Left ventricle myocardium inferior (tissue), 1 donor: ENCODE data around the gene PRRG3. TPM values are rescaled to one million over a fixed set of nuclear protein-coding genes. Genes with fewer than 3 reads are reported as not detected.
"Not testable (repeated sequence)": the region's sequence is repeated elsewhere in the genome, so short reads cannot be mapped to it uniquely, and the experiment has no call there.

Source experiments
- DNase-seq: peaks from one replicate; pipeline ENCODE4 v3.0.0-alpha.2; 2020
- H3K27ac ChIP-seq: fragments of 200-600 bp; replicated peaks from 2 replicates; pipeline ENCODE4 v1.8.0; 2021
- H3K27me3 ChIP-seq: fragments of 200-600 bp; 2 replicates; pipeline ENCODE4 v1.8.0; 2021; ENCODE audit warnings: low read depth
- H3K36me3 ChIP-seq: fragments of 200-600 bp; 2 replicates; pipeline ENCODE4 v1.8.0; 2021
- H3K4me1 ChIP-seq: fragments of 200-600 bp; 2 replicates; pipeline ENCODE4 v1.8.0; 2021
- H3K4me3 ChIP-seq: fragments of 200-600 bp; 2 replicates; pipeline ENCODE4 v1.8.0; 2021; ENCODE audit warnings: mild to moderate bottlenecking, moderate library complexity
- H3K9me3 ChIP-seq: fragments of 200-600 bp; replicated peaks from 2 replicates; pipeline ENCODE4 v1.8.0; 2021
- intact Hi-C: fragments of 100-400 bp; cut with micrococcal nuclease; formaldehyde crosslinking; loops from one replicate; pipeline ENCODE4 v1.11.0; 2022
- total RNA-seq: library from RNA; stranded (reverse); fragmentation: NEBNext Ultra II Directional; extraction: Animal tissue kit (Norgen Biotek cat#: 25700); gene quantifications from one replicate; pipeline ENCODE4 v1.2.1, GENCODE V29; 2021
- TF ChIP-seq, protein P1 (sequence below): fragments of 200-600 bp; IDR thresholded peaks from 2 replicates; pipeline ENCODE4 v1.8.0; 2021; ENCODE audit warnings: antibody characterized with exemption, mild to moderate bottlenecking, borderline replicate concordance
- donor health status: DM: no; HTN: yes; CAD: no; lungs with severe emphysema.

Gene PRRG3
- total RNA-seq, 1 donor from 2014 or later = 2.7 TPM

DNA sequence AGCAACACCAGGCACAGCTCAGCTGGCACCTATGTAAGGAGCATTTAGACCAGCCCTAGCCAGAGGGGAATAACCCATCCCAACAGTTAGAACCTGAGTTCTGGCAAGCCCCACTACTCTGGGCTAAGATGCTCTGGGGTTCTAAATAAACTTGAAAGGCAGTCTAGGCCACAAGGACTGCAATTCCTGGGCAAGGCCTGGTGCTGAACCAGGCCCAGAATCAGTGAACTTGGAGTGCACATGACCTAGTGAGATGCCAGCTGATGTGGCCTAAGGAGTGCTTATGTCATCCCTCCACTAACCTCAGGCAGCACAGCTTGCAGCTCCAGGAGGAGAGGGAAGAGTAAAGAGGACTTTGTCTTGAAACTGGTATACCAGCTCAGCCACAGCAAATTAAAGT is 7.6 kb upstream of the PRRG3 start:
- DNase-seq = no peak
- intact Hi-C loops = loop anchor here (10.0 kb wide), 1 partner anchor 533 kb away; no protein-coding TSS in a partner anchor
- Histone ChIP-seq H3K36me3 (no peaks in the 10 kb centered on the region), H3K4me1 (no peaks in the 10 kb centered on the region), H3K9me3 (no peaks in the 10 kb centered on the region), H3K27ac (no peak overlapping the region), H3K4me3 (no peak overlapping the region), H3K27me3 (no peaks in the 10 kb centered on the region)
- TF ChIP-seq, protein P1, sequence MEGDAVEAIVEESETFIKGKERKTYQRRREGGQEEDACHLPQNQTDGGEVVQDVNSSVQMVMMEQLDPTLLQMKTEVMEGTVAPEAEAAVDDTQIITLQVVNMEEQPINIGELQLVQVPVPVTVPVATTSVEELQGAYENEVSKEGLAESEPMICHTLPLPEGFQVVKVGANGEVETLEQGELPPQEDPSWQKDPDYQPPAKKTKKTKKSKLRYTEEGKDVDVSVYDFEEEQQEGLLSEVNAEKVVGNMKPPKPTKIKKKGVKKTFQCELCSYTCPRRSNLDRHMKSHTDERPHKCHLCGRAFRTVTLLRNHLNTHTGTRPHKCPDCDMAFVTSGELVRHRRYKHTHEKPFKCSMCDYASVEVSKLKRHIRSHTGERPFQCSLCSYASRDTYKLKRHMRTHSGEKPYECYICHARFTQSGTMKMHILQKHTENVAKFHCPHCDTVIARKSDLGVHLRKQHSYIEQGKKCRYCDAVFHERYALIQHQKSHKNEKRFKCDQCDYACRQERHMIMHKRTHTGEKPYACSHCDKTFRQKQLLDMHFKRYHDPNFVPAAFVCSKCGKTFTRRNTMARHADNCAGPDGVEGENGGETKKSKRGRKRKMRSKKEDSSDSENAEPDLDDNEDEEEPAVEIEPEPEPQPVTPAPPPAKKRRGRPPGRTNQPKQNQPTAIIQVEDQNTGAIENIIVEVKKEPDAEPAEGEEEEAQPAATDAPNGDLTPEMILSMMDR = no peak

DNA sequence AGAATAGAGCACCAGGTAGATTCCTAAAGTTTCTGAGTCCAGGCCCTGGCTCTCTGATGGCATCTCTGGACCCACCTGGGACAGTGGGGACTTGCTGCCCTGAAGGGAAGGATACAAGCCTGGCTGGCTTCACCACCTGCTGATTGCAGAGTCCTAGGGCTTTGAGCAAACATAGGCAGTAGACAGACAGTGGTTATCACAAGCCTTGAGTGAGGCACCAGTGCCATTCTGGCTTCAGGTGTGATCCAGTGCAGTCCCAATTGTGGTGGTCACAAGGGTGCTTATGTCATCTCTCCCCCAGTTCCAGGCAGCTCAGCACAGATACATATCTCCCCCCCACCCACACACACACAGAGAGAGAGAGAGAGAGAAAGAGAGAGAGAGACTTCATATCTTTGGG is 6.6 kb upstream of the PRRG3 start:
- H3K36me3 ChIP-seq = no peaks in the 10 kb centered on the region
- H3K27ac ChIP-seq = no peak overlapping the region
- H3K27me3 ChIP-seq = no peaks in the 10 kb centered on the region
- no peaks in the 10 kb centered on the region for H3K4me1 ChIP-seq
- no peak overlapping the region for H3K4me3 ChIP-seq
- no peaks in the 10 kb centered on the region for H3K9me3 ChIP-seq
- no peak for DNase-seq
- TF ChIP-seq, protein P1 = no peak
- intact Hi-C loops = loop anchor here (10.0 kb wide), 1 partner anchor 534 kb away; no protein-coding TSS in a partner anchor

DNA sequence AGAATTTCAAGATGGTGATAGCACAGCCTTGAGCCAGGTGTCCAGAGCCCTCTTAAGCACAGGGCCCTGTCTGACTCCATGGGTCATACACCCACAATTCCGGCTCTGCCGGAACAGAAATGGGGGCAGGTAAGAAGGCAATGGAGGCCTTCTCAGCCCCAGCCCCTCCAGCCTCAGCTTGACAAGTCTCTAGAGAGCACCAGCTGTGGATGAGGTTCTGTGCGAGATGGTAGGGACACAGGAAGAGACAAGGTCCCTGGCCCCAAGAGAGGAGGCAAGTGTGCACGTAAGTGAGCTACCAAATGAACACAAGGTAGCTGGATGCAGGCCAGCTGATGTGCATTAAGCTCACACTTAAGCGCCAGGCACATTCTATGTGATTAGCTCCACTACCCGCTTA is 2.4 kb upstream of the PRRG3 start:
- H3K36me3 ChIP-seq = no peaks in the 10 kb centered on the region
- TF ChIP-seq, protein P1 = no peak
- no peak for DNase-seq
- H3K4me1 ChIP-seq = no peaks in the 10 kb centered on the region
- no peak overlapping the region for H3K4me3 ChIP-seq
- peaks cover 9% of the 10 kb centered on the region for H3K27me3 ChIP-seq
- no peak overlapping the region for H3K27ac ChIP-seq
- no peaks in the 10 kb centered on the region for H3K9me3 ChIP-seq
- intact Hi-C loops = no loop called here

DNA sequence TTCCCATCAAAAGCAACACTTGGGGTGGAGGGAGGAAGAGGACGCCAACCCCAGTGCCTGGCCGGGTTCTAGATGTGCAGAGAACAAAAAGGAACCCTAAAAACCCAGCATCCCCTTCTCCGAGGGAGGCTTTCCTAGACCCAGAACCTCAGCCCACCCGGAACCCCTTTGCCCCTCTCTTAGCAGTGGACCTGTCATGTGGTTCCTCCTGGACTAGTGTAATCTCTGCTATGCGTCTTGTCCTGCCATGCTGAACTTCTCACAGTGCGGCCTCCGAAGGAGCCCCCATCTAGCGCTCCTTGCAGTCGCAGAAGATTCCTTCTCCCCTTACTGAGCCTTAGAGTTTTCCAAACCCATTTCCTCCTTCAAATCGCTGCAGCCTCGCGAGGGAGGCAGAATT is 1.1 kb upstream of the PRRG3 start:
- TF ChIP-seq, protein P1 = no peak
- no peak for DNase-seq
- intact Hi-C loops = no loop called here
- Histone ChIP-seq H3K9me3 (no peaks in the 10 kb centered on the region), H3K4me3 (peak overlapping the region; percentile 56), H3K27ac (no peak overlapping the region), H3K4me1 (no peaks in the 10 kb centered on the region), H3K36me3 (no peaks in the 10 kb centered on the region), H3K27me3 (peaks cover 9% of the 10 kb centered on the region)

GRCh38 chrX:151695583-151696340 is 504 bp downstream of the PRRG3 start:
- H3K27ac ChIP-seq = peak overlapping the region; percentile 19
- DNase-seq = no peak
- TF ChIP-seq, protein P1 = no peak
- H3K36me3 ChIP-seq = no peaks in the 10 kb centered on the region
- intact Hi-C loops = no loop called here
- peaks cover 9% of the 10 kb centered on the region for H3K27me3 ChIP-seq
- H3K9me3 ChIP-seq = no peaks in the 10 kb centered on the region
- peak overlapping the region; percentile 56 for H3K4me3 ChIP-seq
- H3K4me1 ChIP-seq = no peaks in the 10 kb centered on the region

GRCh38 chrX:151697082-151697481 is 1.8 kb downstream of the PRRG3 start:
- H3K9me3 ChIP-seq, H3K27ac ChIP-seq, H3K27me3 ChIP-seq, H3K36me3 ChIP-seq, H3K4me1 ChIP-seq, H3K4me3 ChIP-seq, DNase-seq, intact Hi-C loops: not testable (repeated sequence)
